Upper lobe of left lung (tissue), 6 donors: ENCODE measurements around the gene NXPH3. TPM values are rescaled to one million over a fixed set of nuclear protein-coding genes. Genes with fewer than 3 reads are reported as not detected.

Experiments
- ATAC-seq, 2 donors: fragments of 200-7000 bp; cut with Tn5 transposase; one replicate each; pipeline ENCODE4 v1.9.1; 2022; ENCODE audit warnings: mild to moderate bottlenecking in 2 of 2, moderate library complexity in 2 of 2; ENCODE audit not compliant: low FRiP score in 2 of 2
- DNase-seq, 2 donors: peaks; one replicate each; pipeline ENCODE4 v3.0.0-alpha.2; 2019 to 2020
- H3K27ac ChIP-seq, 4 donors: fragments of 200-600 bp; sonication (generic); one replicate each; pipeline ENCODE4 v1.5.1; 2016 to 2019
- H3K27me3 ChIP-seq, 4 donors: fragments of 200-600 bp; sonication (generic); one replicate each; pipeline ENCODE4 v1.5.1; 2017 to 2019
- H3K36me3 ChIP-seq, 4 donors: fragments of 200-600 bp; sonication (generic); one replicate each; pipeline ENCODE4 v1.5.1; 2016 to 2019
- H3K4me1 ChIP-seq, 4 donors: fragments of 200-600 bp; sonication (generic); one replicate each; pipeline ENCODE4 v1.5.1; 2018 to 2019
- H3K4me3 ChIP-seq, 4 donors: fragments of 200-600 bp; sonication (generic); one replicate each; pipeline ENCODE4 v1.5.1; 2017 to 2019; ENCODE audit warnings: mild to moderate bottlenecking in 2 of 4, moderate library complexity in 1 of 4
- H3K9me3 ChIP-seq, 4 donors: fragments of 200-600 bp; sonication (generic); one replicate each; pipeline ENCODE4 v1.5.1; 2018 to 2019
- EP300 ChIP-seq, 4 donors: sonication (generic); formaldehyde crosslinking; IDR thresholded peaks; one replicate each; pipeline ENCODE4 v1.5.1; 2017; ENCODE audit warnings: antibody characterized with exemption in 4 of 4, control low read depth in 2 of 4
- POLR2A ChIP-seq, 4 donors: fragments of 450-650 bp; IDR thresholded peaks; one replicate each; pipeline ENCODE4 v1.5.1; 2016 to 2017; ENCODE audit warnings: antibody characterized with exemption in 4 of 4, mild to moderate bottlenecking in 2 of 4
- POLR2AphosphoS5 ChIP-seq, 2 donors: sonication (generic); formaldehyde crosslinking; IDR thresholded peaks; one replicate each; pipeline ENCODE4 v1.5.1; 2017; ENCODE audit warnings: antibody characterized with exemption in 2 of 2
- WGBS, 2 donors: methylation state at CpG; one replicate each; pipeline ENCODE4 v1.1.5; 2017 to 2018; 5-methylcytosine and 5-hydroxymethylcytosine counted together
- total RNA-seq, 6 donors: library from RNA; depleted of rRNA in 4 of 6; stranded (reverse); fragments of >200 nt in 4 of 6; gene quantifications; one replicate each; pipeline versions ENCODE4 v1.1.0 to v1.2.1, GENCODE V29; 2016 to 2021
- TF ChIP-seq, protein P1 (sequence below), 6 experiments: fragments of 450-650 bp in 4 of 6; fragments of 200-600 bp in 2 of 6; sonication (generic) in 2 of 6; IDR thresholded peaks; one replicate each; pipeline ENCODE4 v1.5.1; 2016 to 2019; ENCODE audit warnings: antibody characterized with exemption in 6 of 6
- donor health status: DM: no; HTN: no; CAD: no; lungs with moderate emphysema.
- donor health status: DM: no; HTN: yes; CAD: no; lungs with severe emphysema.

Gene NXPH3
- total RNA-seq, 6 donors from 2014 or later = 1.2 to 6.6 (median 4.6) TPM

DNA sequence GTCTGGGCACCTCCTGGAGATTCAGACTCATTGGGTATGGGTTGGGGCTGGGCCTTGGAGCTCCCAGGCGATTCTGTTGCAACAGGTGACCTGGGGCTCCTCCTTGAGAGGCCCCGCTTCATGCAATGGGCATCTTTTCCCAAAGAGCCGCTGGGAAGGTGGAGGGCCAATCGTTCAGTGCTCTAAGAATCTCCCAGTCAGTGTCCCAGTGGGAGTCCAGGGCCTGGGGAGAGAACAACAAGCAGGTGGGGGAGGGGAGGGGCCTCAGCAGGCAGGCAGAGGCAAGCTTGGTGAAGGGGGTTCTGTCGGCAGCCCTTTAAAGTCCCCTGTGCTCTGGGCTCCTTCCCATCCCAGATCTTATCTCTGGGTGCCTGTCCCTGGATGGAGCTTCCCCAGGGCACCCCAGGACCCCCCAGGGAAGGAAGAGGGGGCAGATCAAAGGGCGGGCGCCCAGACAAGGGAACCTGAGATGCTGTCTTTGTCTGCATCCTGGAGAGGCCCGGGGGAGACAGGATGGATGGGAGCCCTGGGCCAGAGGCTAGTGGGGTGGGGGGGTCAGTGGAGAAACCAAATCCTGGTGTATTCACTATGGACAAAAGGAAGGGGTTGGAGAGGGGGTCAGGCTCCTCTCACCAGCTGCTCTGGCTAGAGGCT, 30.5 kb upstream of the NXPH3 start:
- ATAC-seq = no peak
- H3K4me3 ChIP-seq = no peak overlapping the region
- peaks cover 0 to 5% (median 2%) of the 10 kb centered on the region in 4 donors for H3K9me3 ChIP-seq
- no peak overlapping the region for H3K27ac ChIP-seq
- TF ChIP-seq, protein P1, sequence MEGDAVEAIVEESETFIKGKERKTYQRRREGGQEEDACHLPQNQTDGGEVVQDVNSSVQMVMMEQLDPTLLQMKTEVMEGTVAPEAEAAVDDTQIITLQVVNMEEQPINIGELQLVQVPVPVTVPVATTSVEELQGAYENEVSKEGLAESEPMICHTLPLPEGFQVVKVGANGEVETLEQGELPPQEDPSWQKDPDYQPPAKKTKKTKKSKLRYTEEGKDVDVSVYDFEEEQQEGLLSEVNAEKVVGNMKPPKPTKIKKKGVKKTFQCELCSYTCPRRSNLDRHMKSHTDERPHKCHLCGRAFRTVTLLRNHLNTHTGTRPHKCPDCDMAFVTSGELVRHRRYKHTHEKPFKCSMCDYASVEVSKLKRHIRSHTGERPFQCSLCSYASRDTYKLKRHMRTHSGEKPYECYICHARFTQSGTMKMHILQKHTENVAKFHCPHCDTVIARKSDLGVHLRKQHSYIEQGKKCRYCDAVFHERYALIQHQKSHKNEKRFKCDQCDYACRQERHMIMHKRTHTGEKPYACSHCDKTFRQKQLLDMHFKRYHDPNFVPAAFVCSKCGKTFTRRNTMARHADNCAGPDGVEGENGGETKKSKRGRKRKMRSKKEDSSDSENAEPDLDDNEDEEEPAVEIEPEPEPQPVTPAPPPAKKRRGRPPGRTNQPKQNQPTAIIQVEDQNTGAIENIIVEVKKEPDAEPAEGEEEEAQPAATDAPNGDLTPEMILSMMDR (IDR thresholded peaks at IDR 0.05) = no peak
- TF ChIP-seq EP300 (IDR thresholded peaks at IDR 0.05) (no peak), POLR2AphosphoS5 (IDR thresholded peaks at IDR 0.05) (no peak)
- WGBS, 2 donors = 66 to 70% methylated on average over 8 of the region's 8 CpGs
- no peaks in the 10 kb centered on the region for H3K27me3 ChIP-seq
- no peak for DNase-seq
- no peaks in the 10 kb centered on the region for H3K4me1 ChIP-seq
- no peaks in the 10 kb centered on the region for H3K36me3 ChIP-seq

DNA sequence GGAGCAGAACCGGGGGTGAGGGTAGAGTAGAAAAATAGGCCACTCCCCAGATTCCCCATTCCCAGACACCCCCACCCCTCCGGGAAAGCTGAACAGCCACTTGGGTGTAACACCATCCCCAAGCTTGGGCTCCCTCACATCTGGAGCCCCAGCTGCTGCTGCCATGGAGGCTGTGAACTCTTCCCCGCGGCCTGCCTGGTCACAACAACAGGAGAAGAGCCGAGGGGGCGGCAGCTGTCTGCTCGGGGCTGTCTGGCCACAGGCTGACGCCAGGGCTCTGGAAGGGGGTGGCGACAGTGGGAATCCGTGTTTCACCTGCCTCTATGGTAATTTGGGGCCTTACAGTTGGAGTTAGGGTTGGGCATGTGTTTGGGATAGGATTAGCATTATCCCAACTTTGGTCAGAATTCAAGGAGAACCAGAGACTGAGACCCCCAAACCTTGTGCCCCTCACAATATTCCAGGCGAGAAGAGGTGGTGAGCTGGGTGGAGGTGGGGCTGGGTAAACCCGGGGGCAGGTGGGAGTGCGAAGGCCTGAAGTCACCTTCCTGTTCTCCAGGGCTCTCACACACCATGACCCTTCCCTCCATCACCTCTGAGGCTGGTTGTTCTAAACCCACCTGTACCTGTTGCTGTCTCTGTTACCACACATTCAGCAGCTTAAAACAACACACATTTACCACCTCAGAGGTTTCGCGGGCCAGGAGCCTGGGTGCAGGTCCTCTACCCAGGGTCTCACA, 29.7 kb upstream of the NXPH3 start:
- H3K27me3 ChIP-seq = no peaks in the 10 kb centered on the region
- no peak overlapping the region for H3K4me3 ChIP-seq
- no peak overlapping the region for H3K27ac ChIP-seq
- DNase-seq = no peak
- 73 to 86% methylated on average over 11 to 15 of the region's 15 CpGs for WGBS, 2 donors
- TF ChIP-seq, protein P1 (IDR thresholded peaks at IDR 0.05) = no peak
- TF ChIP-seq EP300 (IDR thresholded peaks at IDR 0.05) (no peak), POLR2AphosphoS5 (IDR thresholded peaks at IDR 0.05) (no peak), POLR2A (IDR thresholded peaks at IDR 0.05) (no peak)
- ATAC-seq = no peak
- peaks cover 0 to 2% (median under 1%) of the 10 kb centered on the region in 4 donors for H3K9me3 ChIP-seq
- no peaks in the 10 kb centered on the region for H3K36me3 ChIP-seq
- no peaks in the 10 kb centered on the region for H3K4me1 ChIP-seq

DNA sequence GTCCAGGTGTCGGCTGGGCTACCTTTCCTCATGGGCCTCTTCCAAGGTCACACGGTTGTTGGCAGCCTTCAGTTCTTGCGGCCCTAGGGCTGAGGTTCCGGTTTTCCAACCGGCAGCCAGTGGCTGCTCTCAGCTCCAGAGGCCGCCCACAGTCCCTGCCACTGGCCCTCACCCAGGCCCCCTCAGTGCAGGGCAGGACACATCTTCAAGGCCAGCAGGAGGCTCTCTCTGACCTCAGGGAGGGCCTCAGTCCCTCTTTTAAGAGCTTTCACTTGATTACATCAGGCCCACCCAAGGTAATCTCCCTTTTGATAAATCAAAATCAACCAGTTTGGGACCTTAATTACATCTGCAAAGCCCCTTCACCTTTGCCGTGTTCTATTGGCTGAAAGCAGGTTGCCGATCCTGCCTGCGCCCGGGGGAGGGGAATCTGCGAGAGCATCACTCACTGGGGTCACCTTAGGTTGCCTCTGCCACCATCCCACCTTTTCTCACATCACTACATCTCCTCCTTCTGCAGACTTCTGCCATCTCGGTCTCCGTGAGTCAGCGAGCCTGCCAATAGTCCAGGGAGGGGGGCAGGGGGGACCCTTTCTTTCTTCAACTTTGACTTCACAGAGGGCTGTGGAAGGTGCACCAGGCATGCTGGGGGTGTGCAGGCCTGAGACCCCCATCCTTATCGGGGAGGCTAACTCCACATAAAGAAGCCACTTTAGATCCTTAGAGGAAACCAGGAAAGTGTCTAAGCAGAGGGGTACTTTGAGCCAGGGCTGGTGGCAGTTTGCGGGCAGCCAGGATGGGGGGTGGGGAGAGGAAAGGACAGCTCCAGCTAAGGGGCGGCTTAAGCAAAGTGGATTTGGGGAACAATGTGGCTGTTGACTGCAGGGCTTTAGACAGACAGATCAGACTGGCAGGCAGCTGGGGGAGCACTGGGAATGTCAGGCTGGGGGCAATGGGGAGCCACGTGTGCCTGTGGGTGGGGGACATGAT, 28.8 kb upstream of the NXPH3 start:
- Histone ChIP-seq H3K36me3 (no peaks in the 10 kb centered on the region), H3K27ac (no peak overlapping the region), H3K9me3 (no peaks in the 10 kb centered on the region), H3K27me3 (no peaks in the 10 kb centered on the region), H3K4me3 (no peak overlapping the region), H3K4me1 (no peaks in the 10 kb centered on the region)
- no peak for DNase-seq
- 82 to 86% methylated on average over 14 to 18 of the region's 18 CpGs for WGBS, 2 donors
- TF ChIP-seq POLR2A (IDR thresholded peaks at IDR 0.05) (no peak), EP300 (IDR thresholded peaks at IDR 0.05) (no peak), POLR2AphosphoS5 (IDR thresholded peaks at IDR 0.05) (no peak)
- TF ChIP-seq, protein P1 (IDR thresholded peaks at IDR 0.05) = no peak
- no peak for ATAC-seq

DNA sequence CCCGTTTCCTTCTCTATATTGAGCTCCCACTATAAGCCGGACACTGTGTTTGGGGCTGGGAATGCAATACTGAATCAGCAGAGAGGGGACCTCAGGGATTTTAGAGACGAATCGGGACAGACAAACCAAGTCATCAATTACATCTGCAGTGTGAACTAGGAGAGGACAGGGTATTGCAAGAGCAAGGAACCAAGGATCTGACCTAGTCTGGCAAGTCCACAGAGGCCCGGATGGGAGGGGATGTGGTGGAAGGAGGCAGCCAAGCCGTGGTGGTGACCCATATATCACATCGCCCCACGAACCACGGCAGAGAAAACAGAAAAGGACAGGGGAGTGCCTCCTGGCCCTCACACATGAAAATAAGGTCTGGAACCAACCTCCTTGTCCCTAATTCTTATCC, 28.1 kb upstream of the NXPH3 start:
- DNase-seq (no peak), ATAC-seq (no peak)
- 48 to 64% methylated on average over 9 of the region's 9 CpGs for WGBS, 2 donors
- no peak for TF ChIP-seq POLR2AphosphoS5 (IDR thresholded peaks at IDR 0.05)
- no peak for TF ChIP-seq POLR2A (IDR thresholded peaks at IDR 0.05)
- Histone ChIP-seq H3K4me3 (no peak overlapping the region), H3K27ac (no peak overlapping the region), H3K36me3 (no peaks in the 10 kb centered on the region), H3K9me3 (no peaks in the 10 kb centered on the region), H3K4me1 (no peaks in the 10 kb centered on the region), H3K27me3 (no peaks in the 10 kb centered on the region)

DNA sequence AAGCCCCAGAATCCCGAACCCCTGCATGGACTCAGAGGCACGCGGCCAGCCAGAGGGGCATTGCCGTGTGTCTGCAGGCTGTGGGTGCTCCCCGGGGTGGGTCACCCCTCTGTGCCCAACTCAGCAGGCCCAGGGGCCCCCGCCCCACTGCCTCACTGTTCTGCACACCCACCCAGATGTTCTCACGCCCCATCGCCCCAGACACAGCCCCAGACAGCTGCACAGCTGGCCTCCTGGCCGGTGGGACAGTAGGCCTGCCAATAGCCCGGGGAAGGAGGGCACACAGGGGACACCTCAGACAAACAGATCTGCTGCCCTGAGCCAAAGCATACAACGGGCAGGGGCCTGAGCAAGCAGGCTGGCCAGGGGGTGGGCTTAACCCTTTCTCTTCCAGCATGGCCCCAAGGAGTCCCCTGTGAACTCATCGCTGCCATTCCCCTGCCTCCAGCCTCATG, 27.6 kb upstream of the NXPH3 start:
- Histone ChIP-seq H3K4me3 (no peak overlapping the region), H3K36me3 (no peaks in the 10 kb centered on the region), H3K27ac (no peak overlapping the region), H3K4me1 (no peaks in the 10 kb centered on the region), H3K9me3 (no peaks in the 10 kb centered on the region), H3K27me3 (no peaks in the 10 kb centered on the region)
- TF ChIP-seq, protein P1 (IDR thresholded peaks at IDR 0.05) = no peak
- TF ChIP-seq EP300 (IDR thresholded peaks at IDR 0.05) = no peak
- TF ChIP-seq POLR2AphosphoS5 (IDR thresholded peaks at IDR 0.05) = no peak
- no peak for TF ChIP-seq POLR2A (IDR thresholded peaks at IDR 0.05)
- 51 to 73% methylated on average over 4 to 12 of the region's 12 CpGs for WGBS, 2 donors
- DNase-seq (no peak), ATAC-seq (peak in 1 of 2 donors; percentile 42)
